GM23338 (cell line): Measurements from ENCODE around the gene KCNK1. TPM values are rescaled to one million over a fixed set of nuclear protein-coding genes. Genes with fewer than 3 reads are reported as not detected.

Experiments
- ATAC-seq: fragments of 200-7000 bp; cut with Tn5 transposase; 3 replicates; pipeline ENCODE4 v1.9.1; 2020
- DNase-seq: peaks from one replicate; pipeline ENCODE4 v3.0.0-alpha.2; 2015; ENCODE audit warnings: low spot score
- H2AFZ ChIP-seq: fragments of 200-600 bp; sonication (generic); 2 replicates; pipeline ENCODE4 v1.8.0; 2016; ENCODE audit warnings: antibody characterized with exemption, mild to moderate bottlenecking, moderate library complexity
- H3F3A ChIP-seq: fragments of 200-600 bp; sonication (generic); replicated peaks from 2 replicates; pipeline ENCODE4 v1.8.0; 2017; ENCODE audit warnings: antibody characterized with exemption, mixed run types, low read depth
- H3K27ac ChIP-seq: fragments of 200-600 bp; sonication (generic); 2 replicates; pipeline ENCODE4 v1.6.1; 2016; ENCODE audit warnings: low read depth
- H3K27me3 ChIP-seq: fragments of 200-600 bp; sonication (generic); 2 replicates; pipeline ENCODE4 v1.8.0; 2016; ENCODE audit warnings: mild to moderate bottlenecking, mixed run types, moderate library complexity; ENCODE audit not compliant: insufficient read depth
- H3K36me3 ChIP-seq: fragments of 200-600 bp; sonication (generic); 2 replicates; pipeline ENCODE4 v1.8.0; 2016; ENCODE audit warnings: mild to moderate bottlenecking; ENCODE audit not compliant: insufficient read depth
- H3K4me1 ChIP-seq: fragments of 200-600 bp; sonication (generic); 2 replicates; pipeline ENCODE4 v1.8.0; 2016; ENCODE audit warnings: mild to moderate bottlenecking, moderate library complexity; ENCODE audit not compliant: insufficient read depth
- H3K4me2 ChIP-seq: fragments of 200-600 bp; sonication (generic); 2 replicates; pipeline ENCODE4 v1.7.1; 2017; ENCODE audit warnings: mixed run types
- H3K4me3 ChIP-seq: fragments of 200-600 bp; sonication (generic); 2 replicates; pipeline ENCODE4 v1.6.1; 2016; ENCODE audit warnings: mixed run types
- H3K79me2 ChIP-seq: fragments of 200-600 bp; sonication (generic); replicated peaks from 2 replicates; pipeline ENCODE4 v1.8.0; 2017; ENCODE audit warnings: mild to moderate bottlenecking; ENCODE audit not compliant: insufficient read depth
- H3K9me2 ChIP-seq: fragments of 200-600 bp; sonication (generic); 2 replicates; pipeline ENCODE4 v1.8.0; 2017; ENCODE audit not compliant: insufficient read depth
- H4K20me1 ChIP-seq: fragments of 200-600 bp; sonication (generic); replicated peaks from 2 replicates; pipeline ENCODE4 v1.8.0; 2017; ENCODE audit warnings: mild to moderate bottlenecking; ENCODE audit not compliant: insufficient read depth
- H3K27ac Mint-ChIP-seq: 2 replicates; pipeline ENCODE4 v1.8.0; 2020; ENCODE audit warnings: inconsistent platforms, mild to moderate bottlenecking, moderate library complexity, mixed read lengths
- H3K27me3 Mint-ChIP-seq: 3 replicates; pipeline ENCODE4 v1.8.0; 2022; ENCODE audit warnings: low read depth, mild to moderate bottlenecking, moderate library complexity, mixed read lengths, inconsistent platforms; ENCODE audit not compliant: insufficient read depth, poor library complexity
- H3K36me3 Mint-ChIP-seq: 3 replicates; pipeline ENCODE4 v1.8.0; 2021; ENCODE audit warnings: low read depth, mild to moderate bottlenecking, inconsistent platforms, moderate library complexity, mixed read lengths
- H3K4me1 Mint-ChIP-seq: 3 replicates; pipeline ENCODE4 v1.8.0; 2020; ENCODE audit warnings: mild to moderate bottlenecking, inconsistent platforms, mixed read lengths
- H3K4me3 Mint-ChIP-seq: 3 replicates; pipeline ENCODE4 v1.8.0; 2021; ENCODE audit warnings: moderate library complexity, mild to moderate bottlenecking, inconsistent platforms, mixed read lengths
- H3K9me3 Mint-ChIP-seq: 3 replicates; pipeline ENCODE4 v1.8.0; 2020; ENCODE audit warnings: moderate library complexity, mild to moderate bottlenecking, inconsistent platforms, mixed read lengths
- CREB1 ChIP-seq: fragments of 250-450 bp; sonication (Bioruptor Pico); IDR thresholded peaks from 2 replicates; pipeline ENCODE4 v1.5.0; 2020; ENCODE audit warnings: low read depth, mild to moderate bottlenecking, moderate library complexity
- EZH2 ChIP-seq: fragments of 200-600 bp; sonication (generic); IDR thresholded peaks from one replicate; pipeline ENCODE4 v1.8.0; 2017; ENCODE audit warnings: antibody characterized with exemption, mild to moderate bottlenecking, low read depth; ENCODE audit not compliant: unreplicated experiment
- EZH2phosphoT487 ChIP-seq: fragments of 200-600 bp; sonication (generic); IDR thresholded peaks from one replicate; pipeline ENCODE4 v1.8.1; 2018; ENCODE audit warnings: antibody characterized with exemption; ENCODE audit not compliant: unreplicated experiment
- JUNB ChIP-seq: IDR thresholded peaks from one replicate; pipeline ENCODE4 v1.6.1; 2016; ENCODE audit warnings: antibody characterized with exemption; ENCODE audit not compliant: unreplicated experiment
- NANOG ChIP-seq: IDR thresholded peaks from 2 replicates; pipeline ENCODE4 v1.6.1; 2016; ENCODE audit warnings: antibody characterized with exemption, borderline replicate concordance
- POLR2AphosphoS5 ChIP-seq: IDR thresholded peaks from 2 replicates; pipeline ENCODE4 v1.6.1; 2016; ENCODE audit warnings: antibody characterized with exemption, low read depth
- STAT1 ChIP-seq: IDR thresholded peaks from one replicate; pipeline ENCODE4 v1.6.1; 2016; ENCODE audit warnings: antibody characterized with exemption; ENCODE audit not compliant: unreplicated experiment
- ZNF114 ChIP-seq: fragments of 250-450 bp; sonication (Bioruptor Pico); IDR thresholded peaks from 2 replicates; pipeline ENCODE4 v1.5.0; 2020; ENCODE audit warnings: mild to moderate bottlenecking, moderate library complexity
- polyA plus RNA-seq: library from polyadenylated mRNA; unstranded; fragments of >200 nt; fragmentation: Nextera tagmentation; extraction: Ambion mirVana; gene quantifications from 2 replicates; pipeline ENCODE4 v1.2.1, GENCODE V29; 2016
- total RNA-seq: library from RNA; depleted of rRNA; stranded (reverse); fragments of >200 nt; shearing (Covaris generic); gene quantifications from 2 replicates; pipeline ENCODE4 v1.2.3, GENCODE V29; 2014
- TF ChIP-seq, protein P1 (sequence below), 2 experiments: fragments of 200-600 bp in 1 of 2; sonication (generic) in 1 of 2; conservative IDR thresholded peaks; 2 replicates each; pipeline versions ENCODE4 v1.5.1 to v1.6.1; 2016 to 2017; ENCODE audit warnings: antibody characterized with exemption in 2 of 2, low read depth in 2 of 2, mild to moderate bottlenecking in 2 of 2, moderate library complexity in 1 of 2
- TF ChIP-seq, protein P2 (sequence below): fragments of 250-450 bp; sonication (Bioruptor Pico); IDR thresholded peaks from 2 replicates; pipeline ENCODE4 v1.5.0; 2020; ENCODE audit warnings: mild to moderate bottlenecking, moderate library complexity
- TF ChIP-seq, protein P3 (sequence below): IDR thresholded peaks from one replicate; pipeline ENCODE4 v1.6.1; 2018; ENCODE audit warnings: antibody characterized with exemption; ENCODE audit not compliant: unreplicated experiment

KCNK1 gene
- total and polyA plus RNA-seq, 2 experiments from 2014 or later: 10.1 to 12.7 TPM

DNA sequence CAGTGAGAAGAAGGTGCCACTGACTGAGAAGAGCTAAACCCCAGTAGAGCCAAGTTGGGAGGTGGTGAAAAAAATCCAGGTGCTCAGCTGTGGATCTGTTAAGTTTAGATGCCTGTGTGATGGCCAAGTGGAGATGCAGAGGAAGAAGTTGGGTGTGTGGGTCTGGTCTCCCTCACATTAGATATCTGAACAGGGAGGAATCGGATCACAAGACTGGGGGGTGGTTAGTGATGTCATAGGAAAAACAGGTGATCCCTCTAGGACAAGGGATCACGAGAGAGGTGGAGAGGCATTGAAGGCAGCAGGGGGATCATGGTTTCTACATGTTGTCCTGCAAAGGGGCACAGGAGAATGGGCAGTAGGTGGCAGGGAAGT, 22.6 kb downstream of the KCNK1 start:
- TF ChIP-seq EZH2: no peak
- TF ChIP-seq, protein P1, sequence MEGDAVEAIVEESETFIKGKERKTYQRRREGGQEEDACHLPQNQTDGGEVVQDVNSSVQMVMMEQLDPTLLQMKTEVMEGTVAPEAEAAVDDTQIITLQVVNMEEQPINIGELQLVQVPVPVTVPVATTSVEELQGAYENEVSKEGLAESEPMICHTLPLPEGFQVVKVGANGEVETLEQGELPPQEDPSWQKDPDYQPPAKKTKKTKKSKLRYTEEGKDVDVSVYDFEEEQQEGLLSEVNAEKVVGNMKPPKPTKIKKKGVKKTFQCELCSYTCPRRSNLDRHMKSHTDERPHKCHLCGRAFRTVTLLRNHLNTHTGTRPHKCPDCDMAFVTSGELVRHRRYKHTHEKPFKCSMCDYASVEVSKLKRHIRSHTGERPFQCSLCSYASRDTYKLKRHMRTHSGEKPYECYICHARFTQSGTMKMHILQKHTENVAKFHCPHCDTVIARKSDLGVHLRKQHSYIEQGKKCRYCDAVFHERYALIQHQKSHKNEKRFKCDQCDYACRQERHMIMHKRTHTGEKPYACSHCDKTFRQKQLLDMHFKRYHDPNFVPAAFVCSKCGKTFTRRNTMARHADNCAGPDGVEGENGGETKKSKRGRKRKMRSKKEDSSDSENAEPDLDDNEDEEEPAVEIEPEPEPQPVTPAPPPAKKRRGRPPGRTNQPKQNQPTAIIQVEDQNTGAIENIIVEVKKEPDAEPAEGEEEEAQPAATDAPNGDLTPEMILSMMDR (conservative IDR thresholded peaks at IDR 0.05; ENCODE audit: low read depth in 2 of 2): no peak
- TF ChIP-seq EZH2phosphoT487: no peak
- TF ChIP-seq NANOG: no peak
- Histone ChIP-seq H4K20me1 (no peaks in the 10 kb centered on the region), H3K36me3 (no peaks in the 10 kb centered on the region), H2AFZ (no peak overlapping the region), H3K9me2 (peaks cover 2% of the 10 kb centered on the region; the same call in 1 of the 2 replicates), H3K4me2 (peak overlapping the region; percentile 36), H3K79me2 (no peaks in the 10 kb centered on the region; the same call in 1 of the 2 replicates), H3F3A (no peaks in the 10 kb centered on the region), H3K4me3 (no peak overlapping the region), H3K27ac (no peak overlapping the region), H3K27me3 (no peaks in the 10 kb centered on the region), H3K4me1 (peaks cover 11% of the 10 kb centered on the region)
- Mint-ChIP-seq H3K4me3 (no peak overlapping the region; the same call in 2 of the 3 replicates), H3K27ac (no peak overlapping the region; the same call in 1 of the 2 replicates), H3K27me3 (peaks cover 10% of the 10 kb centered on the region), H3K36me3 (peaks cover 31% of the 10 kb centered on the region), H3K4me1 (peaks cover 46% of the 10 kb centered on the region), H3K9me3 (peaks cover 5% of the 10 kb centered on the region; the same call in 1 of the 3 replicates)
- no peak for DNase-seq
- no peak for ATAC-seq

DNA sequence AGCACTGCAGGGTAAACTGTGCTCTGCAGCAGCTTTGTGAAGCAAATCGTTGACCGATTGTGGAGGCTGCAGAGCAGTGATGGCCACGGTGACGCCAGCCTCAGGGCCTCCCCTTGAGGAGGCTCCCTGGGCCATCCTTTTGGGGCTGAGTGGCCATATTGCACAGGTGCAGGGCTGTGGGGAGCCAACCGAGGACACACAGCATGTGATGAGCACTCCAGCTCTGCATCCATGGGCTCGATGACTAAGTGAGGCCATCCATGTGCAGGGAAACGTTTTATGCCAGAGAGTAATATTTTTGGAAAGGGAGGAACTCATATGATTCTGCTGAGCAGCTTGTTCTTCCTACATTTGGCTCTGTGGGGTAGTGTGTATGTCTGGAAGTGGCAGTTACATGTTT, 24.6 kb downstream of the KCNK1 start:
- Mint-ChIP-seq H3K36me3 (peaks cover 44% of the 10 kb centered on the region), H3K4me3 (no peak overlapping the region), H3K27me3 (peaks cover 15% of the 10 kb centered on the region), H3K9me3 (peaks cover 5% of the 10 kb centered on the region; the same call in 1 of the 3 replicates), H3K27ac (no peak overlapping the region), H3K4me1 (peaks cover 41% of the 10 kb centered on the region)
- no peak for DNase-seq
- Histone ChIP-seq H4K20me1 (no peaks in the 10 kb centered on the region), H3K9me2 (peaks cover 2% of the 10 kb centered on the region; the same call in 1 of the 2 replicates), H2AFZ (no peak overlapping the region), H3K36me3 (no peaks in the 10 kb centered on the region), H3K27ac (no peak overlapping the region), H3K27me3 (no peaks in the 10 kb centered on the region), H3K4me1 (peaks cover 11% of the 10 kb centered on the region), H3K4me2 (no peak overlapping the region), H3F3A (no peaks in the 10 kb centered on the region), H3K4me3 (no peak overlapping the region), H3K79me2 (no peaks in the 10 kb centered on the region; the same call in 1 of the 2 replicates)
- no peak for ATAC-seq
- TF ChIP-seq JUNB: no peak
- no peak for TF ChIP-seq NANOG
- TF ChIP-seq CREB1 (CRISPR knock-in tag): no peak
- TF ChIP-seq ZNF114 (CRISPR knock-in tag): no peak
- no peak for TF ChIP-seq STAT1
- TF ChIP-seq POLR2AphosphoS5: no peak
- no peak for TF ChIP-seq EZH2phosphoT487
- TF ChIP-seq, protein P2, sequence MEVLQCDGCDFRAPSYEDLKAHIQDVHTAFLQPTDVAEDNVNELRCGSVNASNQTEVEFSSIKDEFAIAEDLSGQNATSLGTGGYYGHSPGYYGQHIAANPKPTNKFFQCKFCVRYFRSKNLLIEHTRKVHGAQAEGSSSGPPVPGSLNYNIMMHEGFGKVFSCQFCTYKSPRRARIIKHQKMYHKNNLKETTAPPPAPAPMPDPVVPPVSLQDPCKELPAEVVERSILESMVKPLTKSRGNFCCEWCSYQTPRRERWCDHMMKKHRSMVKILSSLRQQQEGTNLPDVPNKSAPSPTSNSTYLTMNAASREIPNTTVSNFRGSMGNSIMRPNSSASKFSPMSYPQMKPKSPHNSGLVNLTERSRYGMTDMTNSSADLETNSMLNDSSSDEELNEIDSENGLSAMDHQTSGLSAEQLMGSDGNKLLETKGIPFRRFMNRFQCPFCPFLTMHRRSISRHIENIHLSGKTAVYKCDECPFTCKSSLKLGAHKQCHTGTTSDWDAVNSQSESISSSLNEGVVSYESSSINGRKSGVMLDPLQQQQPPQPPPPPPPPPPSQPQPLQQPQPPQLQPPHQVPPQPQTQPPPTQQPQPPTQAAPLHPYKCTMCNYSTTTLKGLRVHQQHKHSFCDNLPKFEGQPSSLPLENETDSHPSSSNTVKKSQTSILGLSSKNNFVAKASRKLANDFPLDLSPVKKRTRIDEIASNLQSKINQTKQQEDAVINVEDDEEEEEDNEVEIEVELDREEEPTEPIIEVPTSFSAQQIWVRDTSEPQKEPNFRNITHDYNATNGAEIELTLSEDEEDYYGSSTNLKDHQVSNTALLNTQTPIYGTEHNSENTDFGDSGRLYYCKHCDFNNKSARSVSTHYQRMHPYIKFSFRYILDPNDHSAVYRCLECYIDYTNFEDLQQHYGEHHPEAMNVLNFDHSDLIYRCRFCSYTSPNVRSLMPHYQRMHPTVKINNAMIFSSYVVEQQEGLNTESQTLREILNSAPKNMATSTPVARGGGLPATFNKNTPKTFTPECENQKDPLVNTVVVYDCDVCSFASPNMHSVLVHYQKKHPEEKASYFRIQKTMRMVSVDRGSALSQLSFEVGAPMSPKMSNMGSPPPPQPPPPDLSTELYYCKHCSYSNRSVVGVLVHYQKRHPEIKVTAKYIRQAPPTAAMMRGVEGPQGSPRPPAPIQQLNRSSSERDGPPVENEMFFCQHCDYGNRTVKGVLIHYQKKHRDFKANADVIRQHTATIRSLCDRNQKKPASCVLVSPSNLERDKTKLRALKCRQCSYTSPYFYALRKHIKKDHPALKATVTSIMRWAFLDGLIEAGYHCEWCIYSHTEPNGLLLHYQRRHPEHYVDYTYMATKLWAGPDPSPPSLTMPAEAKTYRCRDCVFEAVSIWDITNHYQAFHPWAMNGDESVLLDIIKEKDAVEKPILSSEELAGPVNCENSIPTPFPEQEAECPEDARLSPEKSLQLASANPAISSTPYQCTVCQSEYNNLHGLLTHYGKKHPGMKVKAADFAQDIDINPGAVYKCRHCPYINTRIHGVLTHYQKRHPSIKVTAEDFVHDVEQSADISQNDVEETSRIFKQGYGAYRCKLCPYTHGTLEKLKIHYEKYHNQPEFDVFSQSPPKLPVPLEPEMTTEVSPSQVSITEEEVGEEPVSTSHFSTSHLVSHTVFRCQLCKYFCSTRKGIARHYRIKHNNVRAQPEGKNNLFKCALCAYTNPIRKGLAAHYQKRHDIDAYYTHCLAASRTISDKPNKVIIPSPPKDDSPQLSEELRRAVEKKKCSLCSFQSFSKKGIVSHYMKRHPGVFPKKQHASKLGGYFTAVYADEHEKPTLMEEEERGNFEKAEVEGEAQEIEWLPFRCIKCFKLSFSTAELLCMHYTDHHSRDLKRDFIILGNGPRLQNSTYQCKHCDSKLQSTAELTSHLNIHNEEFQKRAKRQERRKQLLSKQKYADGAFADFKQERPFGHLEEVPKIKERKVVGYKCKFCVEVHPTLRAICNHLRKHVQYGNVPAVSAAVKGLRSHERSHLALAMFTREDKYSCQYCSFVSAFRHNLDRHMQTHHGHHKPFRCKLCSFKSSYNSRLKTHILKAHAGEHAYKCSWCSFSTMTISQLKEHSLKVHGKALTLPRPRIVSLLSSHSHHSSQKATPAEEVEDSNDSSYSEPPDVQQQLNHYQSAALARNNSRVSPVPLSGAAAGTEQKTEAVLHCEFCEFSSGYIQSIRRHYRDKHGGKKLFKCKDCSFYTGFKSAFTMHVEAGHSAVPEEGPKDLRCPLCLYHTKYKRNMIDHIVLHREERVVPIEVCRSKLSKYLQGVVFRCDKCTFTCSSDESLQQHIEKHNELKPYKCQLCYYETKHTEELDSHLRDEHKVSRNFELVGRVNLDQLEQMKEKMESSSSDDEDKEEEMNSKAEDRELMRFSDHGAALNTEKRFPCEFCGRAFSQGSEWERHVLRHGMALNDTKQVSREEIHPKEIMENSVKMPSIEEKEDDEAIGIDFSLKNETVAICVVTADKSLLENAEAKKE (CRISPR knock-in tag): no peak
- TF ChIP-seq, protein P3, sequence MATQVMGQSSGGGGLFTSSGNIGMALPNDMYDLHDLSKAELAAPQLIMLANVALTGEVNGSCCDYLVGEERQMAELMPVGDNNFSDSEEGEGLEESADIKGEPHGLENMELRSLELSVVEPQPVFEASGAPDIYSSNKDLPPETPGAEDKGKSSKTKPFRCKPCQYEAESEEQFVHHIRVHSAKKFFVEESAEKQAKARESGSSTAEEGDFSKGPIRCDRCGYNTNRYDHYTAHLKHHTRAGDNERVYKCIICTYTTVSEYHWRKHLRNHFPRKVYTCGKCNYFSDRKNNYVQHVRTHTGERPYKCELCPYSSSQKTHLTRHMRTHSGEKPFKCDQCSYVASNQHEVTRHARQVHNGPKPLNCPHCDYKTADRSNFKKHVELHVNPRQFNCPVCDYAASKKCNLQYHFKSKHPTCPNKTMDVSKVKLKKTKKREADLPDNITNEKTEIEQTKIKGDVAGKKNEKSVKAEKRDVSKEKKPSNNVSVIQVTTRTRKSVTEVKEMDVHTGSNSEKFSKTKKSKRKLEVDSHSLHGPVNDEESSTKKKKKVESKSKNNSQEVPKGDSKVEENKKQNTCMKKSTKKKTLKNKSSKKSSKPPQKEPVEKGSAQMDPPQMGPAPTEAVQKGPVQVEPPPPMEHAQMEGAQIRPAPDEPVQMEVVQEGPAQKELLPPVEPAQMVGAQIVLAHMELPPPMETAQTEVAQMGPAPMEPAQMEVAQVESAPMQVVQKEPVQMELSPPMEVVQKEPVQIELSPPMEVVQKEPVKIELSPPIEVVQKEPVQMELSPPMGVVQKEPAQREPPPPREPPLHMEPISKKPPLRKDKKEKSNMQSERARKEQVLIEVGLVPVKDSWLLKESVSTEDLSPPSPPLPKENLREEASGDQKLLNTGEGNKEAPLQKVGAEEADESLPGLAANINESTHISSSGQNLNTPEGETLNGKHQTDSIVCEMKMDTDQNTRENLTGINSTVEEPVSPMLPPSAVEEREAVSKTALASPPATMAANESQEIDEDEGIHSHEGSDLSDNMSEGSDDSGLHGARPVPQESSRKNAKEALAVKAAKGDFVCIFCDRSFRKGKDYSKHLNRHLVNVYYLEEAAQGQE: no peak
